Fibroblast of skin of left biceps (primary cell): ENCODE results near the gene PNKD.
A peak's percentile ranks its signal among the peaks of the same experiment; 100 is the strongest.

Source experiments
- DNase-seq, 2 experiments: peaks; one replicate each; pipeline ENCODE4 v3.0.0-alpha.2; 2013; ENCODE audit warnings: low read depth in 2 of 2

PNKD gene

DNA sequence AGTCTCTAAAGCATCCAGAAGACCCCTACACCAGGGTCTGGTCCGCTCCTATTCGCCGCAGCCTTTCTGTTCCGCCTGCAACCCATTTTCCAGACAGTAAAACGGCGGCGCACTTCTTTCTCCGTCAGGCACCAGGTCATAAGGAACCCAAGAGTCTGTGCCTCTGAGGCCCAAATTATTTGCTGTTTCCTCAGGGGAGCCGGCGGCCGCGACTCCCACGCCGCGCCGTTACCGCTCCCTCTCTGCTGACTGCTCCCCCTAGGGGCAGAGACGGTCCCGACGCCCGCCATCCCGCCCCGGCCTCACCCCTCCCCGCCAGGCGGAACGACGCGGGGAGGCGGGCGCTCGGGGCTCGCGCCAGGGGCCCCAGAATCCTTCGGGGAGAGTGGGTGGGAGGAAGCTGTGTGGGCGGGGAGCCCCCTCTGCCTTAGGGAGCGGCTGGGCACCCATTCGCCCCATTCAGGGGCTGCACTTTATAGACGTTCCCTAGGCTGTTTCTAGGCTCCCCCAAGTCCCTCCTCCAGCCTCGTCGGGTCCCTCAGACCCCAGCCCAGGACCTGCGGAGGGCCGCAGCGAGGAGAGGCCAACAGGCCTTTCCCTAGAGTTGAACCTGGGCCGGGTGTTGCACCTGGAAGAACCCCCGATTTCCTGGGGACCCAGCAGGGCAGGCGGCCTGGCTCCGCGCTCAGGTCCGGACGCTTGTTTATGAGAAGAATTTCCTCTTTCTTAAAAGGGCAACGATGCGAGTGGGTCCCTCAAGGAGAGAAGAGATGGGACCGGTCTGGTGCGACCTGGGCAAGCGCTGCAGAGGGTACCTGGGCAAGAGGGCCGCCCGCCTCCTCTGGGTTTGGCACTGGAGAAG is 125.7 kb downstream of the PNKD start:
- DNase-seq = peak; percentile 95 to 96
